Measurements from ENCODE around the gene DNASE1. TPM values are rescaled to one million over a fixed set of nuclear protein-coding genes. Genes with fewer than 3 reads are reported as not detected.

DNASE1 gene
- total RNA-seq, 1 donor from 2014 or later, result 6.8 TPM

DNA sequence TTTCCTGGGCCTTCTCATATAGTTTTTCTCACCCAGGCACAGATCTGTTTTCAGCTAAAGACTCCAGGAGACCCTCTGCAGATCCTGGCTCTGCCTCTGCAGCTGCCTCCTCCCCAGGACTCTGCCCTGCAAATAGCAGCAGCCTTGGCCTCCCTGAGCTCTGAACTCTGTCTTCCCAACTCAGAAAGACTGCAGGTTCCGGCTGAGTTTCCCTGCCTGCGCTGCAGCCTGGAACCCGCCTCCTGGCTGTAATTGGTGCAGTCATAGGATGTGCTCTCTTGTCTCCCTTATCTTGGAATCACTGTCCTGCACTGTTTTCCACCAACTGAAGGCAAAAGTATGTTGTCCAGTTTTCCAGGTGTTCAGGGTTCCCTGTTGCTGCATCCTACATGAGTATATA is 14.3 kb upstream of the DNASE1 start:
- Histone ChIP-seq H3K36me3 (ENCODE audit: control insufficient read depth, insufficient read depth, low read length) (peaks cover 3% of the 10 kb centered on the region), H3K27me3 (ENCODE audit: control insufficient read depth, insufficient read depth, low read length) (no peaks in the 10 kb centered on the region), H3K4me3 (ENCODE audit: low read depth, low read length) (no peak overlapping the region)
- DNase-seq (ENCODE audit: low read depth) (no peak), FAIRE-seq (no peak)
- TF ChIP-seq, protein P1, sequence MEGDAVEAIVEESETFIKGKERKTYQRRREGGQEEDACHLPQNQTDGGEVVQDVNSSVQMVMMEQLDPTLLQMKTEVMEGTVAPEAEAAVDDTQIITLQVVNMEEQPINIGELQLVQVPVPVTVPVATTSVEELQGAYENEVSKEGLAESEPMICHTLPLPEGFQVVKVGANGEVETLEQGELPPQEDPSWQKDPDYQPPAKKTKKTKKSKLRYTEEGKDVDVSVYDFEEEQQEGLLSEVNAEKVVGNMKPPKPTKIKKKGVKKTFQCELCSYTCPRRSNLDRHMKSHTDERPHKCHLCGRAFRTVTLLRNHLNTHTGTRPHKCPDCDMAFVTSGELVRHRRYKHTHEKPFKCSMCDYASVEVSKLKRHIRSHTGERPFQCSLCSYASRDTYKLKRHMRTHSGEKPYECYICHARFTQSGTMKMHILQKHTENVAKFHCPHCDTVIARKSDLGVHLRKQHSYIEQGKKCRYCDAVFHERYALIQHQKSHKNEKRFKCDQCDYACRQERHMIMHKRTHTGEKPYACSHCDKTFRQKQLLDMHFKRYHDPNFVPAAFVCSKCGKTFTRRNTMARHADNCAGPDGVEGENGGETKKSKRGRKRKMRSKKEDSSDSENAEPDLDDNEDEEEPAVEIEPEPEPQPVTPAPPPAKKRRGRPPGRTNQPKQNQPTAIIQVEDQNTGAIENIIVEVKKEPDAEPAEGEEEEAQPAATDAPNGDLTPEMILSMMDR (IDR thresholded peaks at IDR 0.05; ENCODE audit: insufficient read depth, low read length, severe bottlenecking), result no peak

DNA sequence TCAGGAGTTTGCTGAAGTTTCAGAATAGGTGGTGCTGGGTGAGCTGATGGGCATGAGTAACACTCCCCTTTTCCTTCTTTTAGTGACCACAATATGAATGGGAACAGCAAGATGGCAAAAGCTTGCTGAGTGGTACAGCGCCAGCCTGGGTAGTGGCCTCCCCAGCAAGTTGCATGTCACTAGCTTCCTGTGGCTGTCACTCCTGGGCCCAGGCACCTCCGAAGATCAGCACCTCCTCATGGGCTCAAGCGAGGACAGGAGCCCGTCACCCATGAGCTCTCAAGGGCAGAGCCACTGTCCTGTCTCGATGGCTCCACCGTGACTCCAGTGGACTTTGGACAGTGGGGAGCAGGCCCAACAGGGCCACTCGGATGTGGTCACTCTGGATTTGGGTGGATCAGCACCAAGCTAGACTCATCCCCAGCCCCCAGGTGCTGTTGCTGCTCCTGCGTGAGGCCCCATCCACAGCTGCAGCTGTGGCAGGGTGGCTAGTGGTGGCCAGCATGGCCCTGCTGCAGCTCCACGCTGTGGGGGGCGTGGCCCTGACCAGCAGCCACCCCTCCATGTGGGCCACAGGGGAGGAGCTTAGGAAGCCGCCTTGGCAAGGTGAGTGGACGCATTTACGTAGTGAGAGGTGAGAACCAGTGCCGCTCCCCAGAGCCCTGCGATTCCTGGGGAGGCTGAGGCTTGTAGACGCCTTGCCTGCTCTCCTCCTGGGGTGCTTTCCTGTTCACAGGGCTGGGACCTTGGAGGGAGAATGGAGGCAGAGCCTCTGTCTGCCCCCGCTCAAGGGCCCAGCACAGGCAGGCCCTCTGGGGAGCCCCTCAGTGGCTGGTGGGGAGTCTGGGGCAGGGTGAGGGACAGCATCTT is 13.6 kb upstream of the DNASE1 start:
- Histone ChIP-seq H3K27me3 (ENCODE audit: control insufficient read depth, insufficient read depth, low read length) (no peaks in the 10 kb centered on the region), H3K4me3 (ENCODE audit: low read depth, low read length) (no peak overlapping the region), H3K36me3 (ENCODE audit: control insufficient read depth, insufficient read depth, low read length) (peaks cover 3% of the 10 kb centered on the region)
- FAIRE-seq, result peak; percentile 52
- DNase-seq (ENCODE audit: low read depth), result no peak
- TF ChIP-seq, protein P1 (IDR thresholded peaks at IDR 0.05; ENCODE audit: insufficient read depth, low read length, severe bottlenecking), result no peak

DNA sequence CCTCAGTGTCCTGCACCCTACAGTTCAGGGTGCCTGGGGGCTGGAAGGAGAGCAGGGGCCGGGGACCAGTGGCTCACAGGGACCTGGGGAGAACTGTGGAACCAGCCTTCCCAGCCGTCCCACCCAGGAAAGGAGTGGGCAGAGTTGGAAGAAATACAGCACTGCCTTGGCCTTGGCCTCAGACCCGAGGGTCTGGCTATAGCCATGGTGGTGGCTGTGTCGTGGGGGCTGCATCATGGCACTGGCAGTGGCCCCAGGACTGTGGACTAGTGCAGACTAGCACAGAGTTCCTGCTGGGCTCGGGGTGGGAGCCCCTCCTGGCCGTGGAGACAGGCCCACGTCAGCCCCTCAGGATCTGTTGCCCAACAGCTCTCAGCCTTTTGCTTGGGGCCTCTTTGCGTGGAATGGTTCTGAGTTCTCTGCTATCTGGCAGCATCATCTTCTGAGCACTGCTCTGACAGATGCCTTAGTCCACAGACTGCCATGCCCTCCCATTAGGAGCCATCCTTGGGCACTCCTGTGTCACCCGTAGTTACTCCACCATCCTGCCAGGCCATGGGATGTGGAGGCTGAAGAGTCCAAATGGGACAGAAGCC is 12.6 kb upstream of the DNASE1 start:
- no peak overlapping the region for H3K4me3 ChIP-seq (ENCODE audit: low read depth, low read length)
- TF ChIP-seq, protein P1 (IDR thresholded peaks at IDR 0.05; ENCODE audit: insufficient read depth, low read length, severe bottlenecking), result no peak
- FAIRE-seq (peak; percentile 43), DNase-seq (ENCODE audit: low read depth) (no peak)
- H3K36me3 ChIP-seq (ENCODE audit: control insufficient read depth, insufficient read depth, low read length), result peaks cover 3% of the 10 kb centered on the region
- no peaks in the 10 kb centered on the region for H3K27me3 ChIP-seq (ENCODE audit: control insufficient read depth, insufficient read depth, low read length)

DNA sequence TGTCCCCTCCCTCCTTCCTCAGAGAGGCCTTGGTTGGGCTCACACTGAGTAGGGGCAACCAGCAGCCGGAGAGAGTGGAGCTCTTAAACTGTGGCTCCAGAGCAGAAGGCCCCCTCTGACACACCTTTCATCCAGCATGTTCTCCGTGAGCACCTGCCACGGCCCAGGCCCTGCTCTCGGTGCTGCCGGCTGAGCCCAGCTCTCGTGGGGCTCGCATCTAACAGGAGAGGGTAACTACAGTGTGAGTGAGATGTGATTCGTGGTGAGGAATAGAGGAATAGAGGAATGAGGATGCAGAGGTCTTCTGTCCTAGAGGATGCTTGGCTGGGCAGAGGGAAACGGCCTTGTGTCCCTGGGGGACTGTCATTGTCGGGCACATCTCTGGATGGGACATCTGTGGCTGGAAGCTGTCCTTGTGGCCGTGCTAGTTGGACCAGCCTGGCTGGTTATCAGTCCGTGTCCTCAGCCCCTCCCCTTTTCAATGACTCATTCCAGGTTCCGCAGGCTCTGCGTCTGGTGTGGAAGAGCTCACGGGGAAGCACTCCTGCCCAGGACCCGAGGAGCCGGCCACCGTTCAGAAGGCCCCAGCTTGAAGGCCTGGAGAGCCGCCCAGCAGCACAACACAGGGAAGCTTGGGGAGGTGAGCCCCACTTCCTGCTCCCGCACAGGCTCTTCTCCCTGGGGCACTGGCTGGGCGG is 11.9 kb upstream of the DNASE1 start:
- FAIRE-seq, result peak; percentile 50
- Histone ChIP-seq H3K27me3 (ENCODE audit: control insufficient read depth, insufficient read depth, low read length) (no peaks in the 10 kb centered on the region), H3K4me3 (ENCODE audit: low read depth, low read length) (no peak overlapping the region), H3K36me3 (ENCODE audit: control insufficient read depth, insufficient read depth, low read length) (peaks cover 3% of the 10 kb centered on the region)
- TF ChIP-seq, protein P1 (IDR thresholded peaks at IDR 0.05; ENCODE audit: insufficient read depth, low read length, severe bottlenecking), result no peak
- peak; percentile 72 for DNase-seq (ENCODE audit: low read depth)

DNA sequence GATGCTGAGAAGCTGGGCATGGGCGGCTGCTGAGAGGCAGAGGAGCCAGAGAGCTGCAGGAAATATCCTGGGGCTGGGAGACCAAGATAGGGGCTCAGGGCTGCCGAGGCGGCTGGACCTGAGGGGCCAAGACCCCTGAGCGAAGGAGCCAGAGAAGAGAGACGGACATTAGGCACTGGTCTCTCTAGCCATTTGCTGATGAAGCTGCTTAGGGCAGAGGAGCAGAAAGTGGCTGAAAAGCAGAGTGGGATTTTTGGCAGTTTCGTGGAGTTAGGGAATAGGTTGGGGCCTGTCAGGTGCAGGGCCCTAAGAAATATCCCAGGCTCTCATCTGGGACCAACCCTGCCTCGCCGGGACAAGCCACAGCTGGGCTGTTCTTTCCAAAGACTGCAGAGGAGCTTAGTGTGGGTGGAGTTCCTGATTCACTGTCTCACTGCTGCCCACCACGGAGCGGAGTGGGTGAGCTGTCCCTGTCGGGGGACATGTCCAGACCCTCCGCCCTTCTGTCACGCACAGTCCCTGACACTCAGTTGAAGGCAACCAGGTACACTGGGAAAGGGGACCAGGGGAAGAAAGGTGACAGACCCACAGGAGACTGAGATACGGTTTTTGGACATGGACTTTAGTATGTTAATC is 11.3 kb upstream of the DNASE1 start:
- TF ChIP-seq, protein P1 (IDR thresholded peaks at IDR 0.05; ENCODE audit: insufficient read depth, low read length, severe bottlenecking), result no peak
- no peaks in the 10 kb centered on the region for H3K27me3 ChIP-seq (ENCODE audit: control insufficient read depth, insufficient read depth, low read length)
- peaks cover 3% of the 10 kb centered on the region for H3K36me3 ChIP-seq (ENCODE audit: control insufficient read depth, insufficient read depth, low read length)
- DNase-seq (ENCODE audit: low read depth) (no peak), FAIRE-seq (no peak)
- no peak overlapping the region for H3K4me3 ChIP-seq (ENCODE audit: low read depth, low read length)
